CD4-positive, alpha-beta T cell treated with Interleukin-17A for 4 hours (primary cell): ENCODE results near the gene ZCCHC8.
"Not testable (repeated sequence)": the region's sequence is repeated elsewhere in the genome, so short reads cannot be mapped to it uniquely, and the experiment has no call there.

Experiments used
- DNase-seq: peaks from one replicate; pipeline ENCODE4 v3.0.0-alpha.2; 2020; ENCODE audit warnings: mixed read lengths

ZCCHC8 gene

GRCh38 chr12:122500685-122501488 is at the start of gene ZCCHC8:
Gene ZCCHC8, minus strand, starts transcription at chr12:122500932. Its CDS starts 92 bp downstream, at chr12:122500840.
- DNase-seq: peak; percentile 97

- no peak for DNase-seq
These were observed 46.6 kb upstream of the ZCCHC8 start for GRCh38 chr12:122547330-122547729.

DNA sequence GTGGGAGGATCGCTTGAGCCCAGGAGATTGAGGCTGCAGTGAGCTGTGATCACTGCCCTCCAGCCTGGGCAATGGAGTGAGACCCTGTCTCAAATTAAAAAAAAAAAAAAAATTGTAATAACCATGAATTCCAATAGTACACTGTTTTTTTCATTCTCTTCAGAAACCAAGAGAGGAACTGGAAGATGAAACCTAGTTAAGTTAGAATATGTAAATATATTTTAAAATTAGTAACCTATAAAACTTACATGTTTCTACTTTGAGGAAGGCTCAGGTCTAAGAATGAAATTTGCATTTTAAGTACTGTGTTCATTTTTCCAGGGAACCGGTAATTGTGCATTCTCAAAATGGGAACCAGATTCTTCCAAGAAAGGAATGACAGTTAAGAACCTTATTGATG is 45.1 kb upstream of the ZCCHC8 start:
- DNase-seq: no peak

DNA sequence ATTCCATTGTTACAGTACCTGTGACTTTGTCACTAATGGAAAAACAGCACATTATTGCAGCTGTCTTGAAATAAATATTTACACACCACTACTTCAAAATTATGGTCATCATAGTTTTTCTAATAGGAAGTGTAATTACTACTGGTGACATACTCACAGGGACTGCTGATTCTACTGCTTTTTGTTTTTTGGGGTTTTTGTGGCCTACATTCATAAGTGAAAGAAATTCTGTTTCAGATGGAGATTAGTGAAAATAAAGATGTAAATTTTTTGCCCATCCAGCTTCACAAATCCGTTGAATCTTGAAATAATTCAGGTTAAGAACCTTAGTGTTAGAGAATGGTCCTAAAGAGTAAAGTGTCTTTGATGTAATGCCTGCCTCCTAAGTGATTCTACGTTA is 43.8 kb upstream of the ZCCHC8 start:
- no peak for DNase-seq

GRCh38 chr12:122538496-122538895 is 37.8 kb upstream of the ZCCHC8 start:
- no peak for DNase-seq

- DNase-seq: no peak
These were observed 36.3 kb upstream of the ZCCHC8 start for GRCh38 chr12:122537021-122537420.

GRCh38 chr12:122533856-122534255 is 33.1 kb upstream of the ZCCHC8 start:
- no peak for DNase-seq

GRCh38 chr12:122528992-122529391 is 28.3 kb upstream of the ZCCHC8 start:
- DNase-seq: no peak

- DNase-seq: no peak
These were observed 27.9 kb upstream of the ZCCHC8 start for GRCh38 chr12:122528582-122528981.

GRCh38 chr12:122527478-122527944 is 26.8 kb upstream of the ZCCHC8 start:
- DNase-seq: peak; percentile 46

DNA sequence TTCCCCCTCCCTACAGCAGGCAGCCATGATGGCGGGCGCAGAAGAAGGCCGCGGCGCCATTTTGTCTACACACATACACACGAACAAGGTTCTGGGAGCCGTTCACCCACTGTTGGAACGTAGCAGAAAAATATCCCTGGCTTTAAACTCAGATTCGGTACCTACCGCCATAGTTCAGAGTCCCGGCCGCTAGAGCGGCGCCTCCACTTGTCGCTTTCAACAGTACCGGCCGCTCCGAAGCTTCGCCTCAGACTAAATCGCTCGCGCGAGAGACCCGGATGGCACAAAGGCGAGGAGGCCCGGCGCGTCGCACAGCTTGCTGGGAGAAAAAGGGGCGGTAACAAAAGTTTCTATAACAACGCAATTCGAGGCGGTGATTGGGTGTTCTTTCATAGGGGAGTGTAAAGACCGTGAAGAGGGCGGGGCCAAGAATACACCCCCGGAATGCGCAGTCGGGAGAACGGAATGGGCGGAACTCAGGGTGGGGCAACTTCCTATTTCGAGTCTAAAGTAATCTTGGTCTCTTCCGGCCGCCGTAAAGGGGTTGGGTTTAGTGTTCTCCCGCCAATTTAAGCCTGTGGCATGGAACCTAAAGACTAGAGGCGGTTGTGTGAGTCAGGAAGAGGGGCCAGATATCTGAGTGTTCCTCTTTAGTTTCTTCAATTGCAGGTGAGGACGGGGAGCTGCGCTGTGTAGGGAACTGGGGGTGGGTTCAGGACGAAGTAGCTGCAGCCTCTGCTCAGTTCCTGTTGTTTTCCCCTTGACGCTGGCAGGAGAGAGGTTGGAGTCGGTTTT is 26.1 kb upstream of the ZCCHC8 start, which contains the start of the genes KNTC1 and RSRC2:
Gene KNTC1, plus strand, starts transcription at position 567 of the 795 bp plus-strand sequence. CDS start 2,815 bp downstream, outside the sequence.
Gene RSRC2, minus strand, starts transcription at position 254 of the 795 bp plus-strand sequence. Its CDS starts 83 bp downstream, at position 171.
- DNase-seq: peak; percentile 99

- DNase-seq: no peak
These were observed 23.4 kb upstream of the ZCCHC8 start for GRCh38 chr12:122523846-122524718.

GRCh38 chr12:122523280-122523679 is 22.5 kb upstream of the ZCCHC8 start:
- DNase-seq: no peak

DNA sequence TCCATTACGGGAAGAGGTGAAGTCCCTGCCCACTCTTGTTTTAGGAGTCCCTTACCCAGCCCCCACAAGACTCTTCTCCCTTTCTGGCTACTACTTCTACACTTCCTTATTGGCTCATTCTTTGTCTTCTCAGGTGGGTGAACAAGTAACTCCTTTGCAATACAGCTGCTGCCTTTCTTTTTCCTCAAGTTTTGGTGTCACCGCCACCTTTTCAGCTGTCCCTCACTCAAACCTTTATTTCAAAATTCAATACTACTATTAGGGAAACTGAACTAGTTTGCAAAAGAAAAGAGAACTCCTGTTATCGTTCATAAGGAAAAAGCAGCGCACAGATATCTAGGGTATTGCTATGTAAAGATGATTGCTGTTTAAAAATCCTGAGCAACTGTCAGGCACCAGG is 19.9 kb upstream of the ZCCHC8 start:
- DNase-seq: no peak

DNA sequence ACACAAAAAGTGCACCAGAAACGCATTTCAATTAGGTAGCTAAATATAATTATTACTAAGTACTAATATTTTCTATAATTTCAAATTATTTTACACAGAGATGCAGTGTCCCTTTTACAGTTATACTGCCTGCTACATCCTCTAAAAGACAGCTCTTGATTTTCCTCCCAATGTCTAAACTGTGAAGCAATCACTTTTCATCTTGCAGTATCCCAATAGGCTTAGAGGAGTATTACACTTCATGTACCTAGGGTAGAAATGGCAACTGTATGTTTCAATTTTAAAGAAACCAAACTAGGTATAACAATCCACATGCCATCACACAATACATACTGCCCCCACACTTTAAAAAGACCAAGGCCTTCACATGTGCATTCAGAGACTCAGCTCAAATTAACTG is 18.7 kb upstream of the ZCCHC8 start:
- DNase-seq: no peak

DNA sequence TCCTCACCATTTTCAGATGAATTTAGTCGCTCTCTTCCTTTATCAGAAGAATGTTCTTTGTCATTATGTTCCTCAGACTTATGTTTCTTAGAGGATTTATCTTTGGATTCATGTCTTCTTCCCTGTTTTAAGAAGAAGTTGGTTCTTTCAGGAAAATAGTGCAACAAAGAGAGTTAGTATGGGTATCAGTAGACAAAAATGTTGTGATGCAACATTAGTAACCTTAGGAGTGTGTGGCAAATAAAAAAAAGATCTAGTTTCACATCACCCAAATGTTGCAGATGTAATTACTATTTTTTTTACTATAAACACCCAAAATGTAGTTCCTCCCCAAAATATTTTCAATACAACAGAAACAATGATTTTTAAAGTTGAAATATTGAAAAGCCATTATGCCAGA is 18.2 kb upstream of the ZCCHC8 start:
- no peak for DNase-seq

DNA sequence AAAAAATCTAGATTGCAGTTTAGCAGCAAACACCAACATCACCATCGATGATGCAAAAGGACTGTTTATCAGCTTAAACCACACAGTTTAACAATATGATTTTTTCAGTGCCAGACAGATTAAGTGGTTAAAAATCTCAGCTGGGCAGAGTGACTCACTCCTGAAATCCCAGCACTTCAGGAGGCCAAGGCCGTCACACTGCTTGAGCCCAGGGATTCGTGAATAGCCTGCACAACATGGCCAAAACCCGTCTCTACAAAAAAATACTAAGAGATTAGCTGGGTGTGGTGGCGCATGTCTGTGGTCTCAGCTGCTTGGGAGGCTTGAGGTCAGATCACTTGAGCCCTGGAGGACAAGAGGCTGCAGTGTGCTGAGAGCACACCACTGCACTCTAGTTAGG is 17.1 kb upstream of the ZCCHC8 start:
- DNase-seq: no peak

GRCh38 chr12:122516544-122517361 is 16.0 kb upstream of the ZCCHC8 start:
- no peak for DNase-seq

DNA sequence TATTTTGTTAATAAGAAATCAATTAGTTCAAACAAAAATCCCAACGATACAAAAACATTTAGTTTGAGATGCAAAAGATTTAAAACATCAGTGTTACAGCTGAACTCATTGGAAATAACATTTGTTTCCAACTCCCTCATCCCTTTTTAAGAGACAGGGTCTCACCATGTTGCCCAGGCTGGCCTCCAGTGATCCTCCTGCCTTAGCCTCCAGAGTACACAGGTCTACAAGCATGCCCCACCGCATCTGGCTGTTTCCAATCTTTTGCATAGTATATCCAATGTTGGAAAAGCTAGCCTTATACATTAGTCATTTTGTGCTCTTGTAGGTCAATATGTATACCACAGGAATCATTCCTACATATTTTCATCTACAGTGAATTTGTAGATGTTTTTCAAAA is 14.5 kb upstream of the ZCCHC8 start:
- no peak for DNase-seq

- no peak for DNase-seq
These were observed 12.9 kb upstream of the ZCCHC8 start for GRCh38 chr12:122513660-122514059.

DNA sequence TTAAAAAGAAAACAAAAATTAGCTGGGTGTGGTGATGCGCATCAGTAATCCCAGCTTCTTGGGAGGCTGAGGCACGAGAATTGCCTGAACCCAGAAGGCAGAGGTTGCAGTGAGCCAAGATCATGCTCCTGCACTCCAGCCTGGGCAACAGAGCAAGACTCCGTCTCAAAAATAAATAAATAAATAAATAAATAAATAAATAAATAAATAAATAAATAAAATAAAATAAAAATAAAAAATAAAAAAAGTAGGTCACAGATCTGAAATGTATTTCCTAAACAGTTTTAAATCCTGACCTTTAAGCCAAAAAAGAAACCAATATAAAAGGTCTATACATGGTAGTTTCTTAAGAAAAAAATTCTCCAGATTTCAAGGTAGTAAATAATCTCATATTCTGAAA is 12.3 kb upstream of the ZCCHC8 start:
- DNase-seq: not testable (repeated sequence)

- DNase-seq: no peak
These were observed 7.4 kb upstream of the ZCCHC8 start for GRCh38 chr12:122508163-122508562.
